Psoas muscle (tissue), 8 donors: ENCODE data around the gene KRTAP10-6. TPM values are rescaled to one million over a fixed set of nuclear protein-coding genes. Genes with fewer than 3 reads are reported as not detected.

Experiments
- ATAC-seq, 4 donors: fragments of 200-7000 bp; cut with Tn5 transposase; one replicate each; pipeline ENCODE4 v1.9.1; 2020; ENCODE audit warnings: moderate library complexity in 3 of 4, mild to moderate bottlenecking in 2 of 4
- DNase-seq, 2 donors: peaks; one replicate each; pipeline ENCODE4 v3.0.0-alpha.2; 2020
- H3K27ac ChIP-seq: fragments of 200-600 bp; one replicate; pipeline ENCODE4 v1.8.0; 2022
- H3K27me3 ChIP-seq, 3 donors: fragments of 200-600 bp in 1 of 3; one replicate each; pipeline versions ENCODE4 v1.6.1 to v1.8.0; 2013 to 2022; ENCODE audit warnings: low read length in 2 of 3, mild to moderate bottlenecking in 2 of 3, moderate library complexity in 1 of 3; ENCODE audit not compliant: insufficient read depth in 3 of 3
- H3K36me3 ChIP-seq, 2 donors: fragments of 200-600 bp in 1 of 2; one replicate each; pipeline versions ENCODE4 v1.6.1 to v1.8.0; 2013 to 2022; ENCODE audit warnings: low read depth in 1 of 2, mild to moderate bottlenecking in 1 of 2, moderate library complexity in 1 of 2; ENCODE audit not compliant: insufficient read depth in 1 of 2
- H3K4me1 ChIP-seq: fragments of 200-600 bp; one replicate; pipeline ENCODE4 v1.8.0; 2022
- H3K4me3 ChIP-seq: fragments of 200-600 bp; one replicate; pipeline ENCODE4 v1.8.0; 2022; ENCODE audit warnings: mild to moderate bottlenecking
- H3K9me3 ChIP-seq: fragments of 200-600 bp; one replicate; pipeline ENCODE4 v1.8.0; 2022
- CTCF ChIP-seq: fragments of 200-600 bp; IDR thresholded peaks from one replicate; pipeline ENCODE4 v1.8.0; 2022; ENCODE audit warnings: antibody characterized with exemption
- WGBS, 3 donors: extraction: QIAGEN DNeasy Blood & Tissue Kit; methylation state at CpG; one replicate each; pipeline versions ENCODE4 v1.1.6 to v1.1.7; 2013; 5-methylcytosine and 5-hydroxymethylcytosine counted together
- intact Hi-C, 2 donors: fragments of 100-400 bp; cut with DNase I; formaldehyde crosslinking; loops; one replicate each; pipeline versions ENCODE4 v1.11.0 to v1.14.2; 2022
- polyA plus RNA-seq, 3 donors: library from polyadenylated mRNA; stranded (reverse); fragments of 200-250 nt; gene quantifications; one replicate each; pipeline ENCODE4 v1.2.3, GENCODE V29; 2013
- total RNA-seq, 4 donors: library from RNA; stranded (reverse); fragmentation: NEBNext Ultra II Directional in 2 of 4; extraction: Animal tissue kit (Norgen Biotek cat#: 25700) in 2 of 4; gene quantifications; one replicate each; pipeline versions ENCODE4 v1.2.1 to v1.2.4, GENCODE V29; 2021 to 2023
- donor health status: healthy with polysubstance abuse.
- donor health status: DM: no; HTN: no; CAD: no; lungs with moderate emphysema.
- donor health status: Bipolar disorder and iron deficiency.
- donor health status: healthy.
- donor health status: DM: yes; HTN: yes; CAD: no.
- donor health status: DM: no; HTN: no; CAD: no.
- donor health status: DM: no; HTN: no; CAD: no.
- donor health status: DM: yes; HTN: yes; CAD: no.

KRTAP10-6 gene
- total and polyA plus RNA-seq, 7 donors = not detected

- no peak overlapping the region for H3K4me3 ChIP-seq
- DNase-seq (no peak), ATAC-seq (no peak)
- TF ChIP-seq CTCF = no peak
- H3K9me3 ChIP-seq = peaks cover 5% of the 10 kb centered on the region
- H3K27me3 ChIP-seq = peaks cover 0 to 50% (median 16%) of the 10 kb centered on the region in 3 donors
- H3K27ac ChIP-seq = no peak overlapping the region
- no peaks in the 10 kb centered on the region for H3K4me1 ChIP-seq
- no peaks in the 10 kb centered on the region for H3K36me3 ChIP-seq
- 68 to 84% (median 79%) methylated on average over 4 of the region's 4 CpGs for WGBS, 3 donors
- intact Hi-C loops = no loop called here
These were observed 21.0 kb downstream of the KRTAP10-6 start for GRCh38 chr21:44571296-44571695.

GRCh38 chr21:44569861-44570517, 22.3 kb downstream of the KRTAP10-6 start:
- intact Hi-C loops = no loop called here
- TF ChIP-seq CTCF = no peak
- ATAC-seq = no peak
- peaks cover 5% of the 10 kb centered on the region for H3K9me3 ChIP-seq
- no peak for DNase-seq
- H3K27me3 ChIP-seq = peaks cover 0 to 41% (median 16%) of the 10 kb centered on the region in 3 donors
- no peak overlapping the region for H3K4me3 ChIP-seq
- no peaks in the 10 kb centered on the region for H3K36me3 ChIP-seq
- no peaks in the 10 kb centered on the region for H3K4me1 ChIP-seq
- H3K27ac ChIP-seq = no peak overlapping the region
- WGBS, 3 donors = 85 to 91% (median 86%) methylated on average over 12 of the region's 12 CpGs

- peaks cover 5% of the 10 kb centered on the region for H3K9me3 ChIP-seq
- no peak for TF ChIP-seq CTCF
- intact Hi-C loops = no loop called here
- no peaks in the 10 kb centered on the region for H3K36me3 ChIP-seq
- ATAC-seq (no peak), DNase-seq (no peak)
- no peak overlapping the region for H3K27ac ChIP-seq
- H3K4me3 ChIP-seq = no peak overlapping the region
- H3K4me1 ChIP-seq = no peaks in the 10 kb centered on the region
- 36 to 37% (median 37%) methylated on average over 27 of the region's 27 CpGs for WGBS, 3 donors
- peaks cover 0 to 33% (median 16%) of the 10 kb centered on the region in 3 donors for H3K27me3 ChIP-seq
These were observed 23.4 kb downstream of the KRTAP10-6 start for GRCh38 chr21:44568667-44569556.

GRCh38 chr21:44568261-44568660, 24.0 kb downstream of the KRTAP10-6 start:
- no peaks in the 10 kb centered on the region for H3K36me3 ChIP-seq
- intact Hi-C loops = no loop called here
- H3K4me1 ChIP-seq = no peaks in the 10 kb centered on the region
- H3K27ac ChIP-seq = no peak overlapping the region
- no peak for TF ChIP-seq CTCF
- ATAC-seq (no peak), DNase-seq (no peak)
- 45 to 62% (median 53%) methylated on average over 12 of the region's 12 CpGs for WGBS, 3 donors
- peaks cover 0 to 33% (median 13%) of the 10 kb centered on the region in 3 donors for H3K27me3 ChIP-seq
- peaks cover 6% of the 10 kb centered on the region for H3K9me3 ChIP-seq
- H3K4me3 ChIP-seq = no peak overlapping the region
